ENCODE measurements around the gene CNIH3.

The CNIH3 gene

DNA sequence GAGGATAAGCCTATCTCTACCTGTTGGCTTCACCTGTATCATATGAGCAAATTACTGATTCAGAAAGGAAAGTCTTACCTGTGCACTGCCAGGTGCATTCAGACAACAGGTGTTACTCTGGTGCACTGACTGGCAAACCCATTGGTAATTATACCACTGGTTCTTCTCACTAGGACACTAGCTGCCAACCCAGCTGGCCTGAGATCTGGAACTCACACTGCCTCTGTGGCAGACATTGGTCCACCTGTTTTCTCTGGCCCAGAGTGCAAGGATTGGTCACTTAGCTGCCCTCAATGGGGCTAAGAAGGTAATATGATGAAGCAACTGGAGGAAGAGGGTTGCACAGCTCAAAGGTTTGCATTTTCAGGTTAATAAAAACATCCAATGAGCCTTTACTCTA is 173.2 kb downstream of the CNIH3 start:
- TF ChIP-seq, protein P1, sequence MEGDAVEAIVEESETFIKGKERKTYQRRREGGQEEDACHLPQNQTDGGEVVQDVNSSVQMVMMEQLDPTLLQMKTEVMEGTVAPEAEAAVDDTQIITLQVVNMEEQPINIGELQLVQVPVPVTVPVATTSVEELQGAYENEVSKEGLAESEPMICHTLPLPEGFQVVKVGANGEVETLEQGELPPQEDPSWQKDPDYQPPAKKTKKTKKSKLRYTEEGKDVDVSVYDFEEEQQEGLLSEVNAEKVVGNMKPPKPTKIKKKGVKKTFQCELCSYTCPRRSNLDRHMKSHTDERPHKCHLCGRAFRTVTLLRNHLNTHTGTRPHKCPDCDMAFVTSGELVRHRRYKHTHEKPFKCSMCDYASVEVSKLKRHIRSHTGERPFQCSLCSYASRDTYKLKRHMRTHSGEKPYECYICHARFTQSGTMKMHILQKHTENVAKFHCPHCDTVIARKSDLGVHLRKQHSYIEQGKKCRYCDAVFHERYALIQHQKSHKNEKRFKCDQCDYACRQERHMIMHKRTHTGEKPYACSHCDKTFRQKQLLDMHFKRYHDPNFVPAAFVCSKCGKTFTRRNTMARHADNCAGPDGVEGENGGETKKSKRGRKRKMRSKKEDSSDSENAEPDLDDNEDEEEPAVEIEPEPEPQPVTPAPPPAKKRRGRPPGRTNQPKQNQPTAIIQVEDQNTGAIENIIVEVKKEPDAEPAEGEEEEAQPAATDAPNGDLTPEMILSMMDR (conservative IDR thresholded peaks at IDR 0.05; ENCODE audit: control insufficient read depth, insufficient read depth, low read depth, low read length): no peak
- H3K4me3 ChIP-seq (ENCODE audit: control insufficient read depth, low read depth, low read length): no peak overlapping the region
- no peak for DNase-seq (ENCODE audit: low read depth)
